Measurements from ENCODE around the gene OLR1.

DNA sequence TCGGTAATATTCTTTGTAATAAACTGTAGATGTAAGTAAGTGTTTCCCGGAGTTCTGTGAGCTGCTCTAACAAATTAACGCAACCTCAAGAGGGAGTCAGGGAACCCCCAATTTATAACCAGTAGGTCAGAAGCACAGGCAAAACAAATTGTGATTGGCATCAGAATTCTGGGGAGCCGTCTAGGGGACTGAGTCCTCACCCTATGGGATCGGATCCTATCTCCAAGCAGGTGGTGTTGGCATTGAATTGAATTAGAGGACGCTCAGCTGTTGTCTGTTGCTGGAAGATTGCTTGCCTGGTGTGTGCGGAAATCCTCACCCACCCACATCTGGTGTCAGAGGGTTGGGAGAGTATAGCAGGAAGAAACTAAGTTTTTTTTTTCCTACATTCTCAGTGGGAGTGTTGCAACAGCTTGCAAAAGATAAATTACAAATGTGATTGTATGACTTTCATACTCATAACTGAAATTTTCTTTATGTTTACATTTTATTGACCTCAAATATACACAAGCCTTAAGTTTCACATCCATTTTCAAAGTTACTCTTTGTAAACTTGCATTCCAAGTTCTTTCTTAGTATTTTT lies 12.4 kb upstream of the OLR1 start:
- TF ChIP-seq, protein P1, sequence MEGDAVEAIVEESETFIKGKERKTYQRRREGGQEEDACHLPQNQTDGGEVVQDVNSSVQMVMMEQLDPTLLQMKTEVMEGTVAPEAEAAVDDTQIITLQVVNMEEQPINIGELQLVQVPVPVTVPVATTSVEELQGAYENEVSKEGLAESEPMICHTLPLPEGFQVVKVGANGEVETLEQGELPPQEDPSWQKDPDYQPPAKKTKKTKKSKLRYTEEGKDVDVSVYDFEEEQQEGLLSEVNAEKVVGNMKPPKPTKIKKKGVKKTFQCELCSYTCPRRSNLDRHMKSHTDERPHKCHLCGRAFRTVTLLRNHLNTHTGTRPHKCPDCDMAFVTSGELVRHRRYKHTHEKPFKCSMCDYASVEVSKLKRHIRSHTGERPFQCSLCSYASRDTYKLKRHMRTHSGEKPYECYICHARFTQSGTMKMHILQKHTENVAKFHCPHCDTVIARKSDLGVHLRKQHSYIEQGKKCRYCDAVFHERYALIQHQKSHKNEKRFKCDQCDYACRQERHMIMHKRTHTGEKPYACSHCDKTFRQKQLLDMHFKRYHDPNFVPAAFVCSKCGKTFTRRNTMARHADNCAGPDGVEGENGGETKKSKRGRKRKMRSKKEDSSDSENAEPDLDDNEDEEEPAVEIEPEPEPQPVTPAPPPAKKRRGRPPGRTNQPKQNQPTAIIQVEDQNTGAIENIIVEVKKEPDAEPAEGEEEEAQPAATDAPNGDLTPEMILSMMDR (conservative IDR thresholded peaks at IDR 0.05; ENCODE audit: low read length), result no peak
- no peak for TF ChIP-seq EZH2phosphoT487 (IDR thresholded peaks at IDR 0.05; ENCODE audit: borderline replicate concordance)

Measured in Loucy (cell line).